ENCODE measurements around the gene TMED5.
"Not testable (repeated sequence)": the region's sequence is repeated elsewhere in the genome, so short reads cannot be mapped to it uniquely, and the experiment has no call there.

Gene TMED5

DNA sequence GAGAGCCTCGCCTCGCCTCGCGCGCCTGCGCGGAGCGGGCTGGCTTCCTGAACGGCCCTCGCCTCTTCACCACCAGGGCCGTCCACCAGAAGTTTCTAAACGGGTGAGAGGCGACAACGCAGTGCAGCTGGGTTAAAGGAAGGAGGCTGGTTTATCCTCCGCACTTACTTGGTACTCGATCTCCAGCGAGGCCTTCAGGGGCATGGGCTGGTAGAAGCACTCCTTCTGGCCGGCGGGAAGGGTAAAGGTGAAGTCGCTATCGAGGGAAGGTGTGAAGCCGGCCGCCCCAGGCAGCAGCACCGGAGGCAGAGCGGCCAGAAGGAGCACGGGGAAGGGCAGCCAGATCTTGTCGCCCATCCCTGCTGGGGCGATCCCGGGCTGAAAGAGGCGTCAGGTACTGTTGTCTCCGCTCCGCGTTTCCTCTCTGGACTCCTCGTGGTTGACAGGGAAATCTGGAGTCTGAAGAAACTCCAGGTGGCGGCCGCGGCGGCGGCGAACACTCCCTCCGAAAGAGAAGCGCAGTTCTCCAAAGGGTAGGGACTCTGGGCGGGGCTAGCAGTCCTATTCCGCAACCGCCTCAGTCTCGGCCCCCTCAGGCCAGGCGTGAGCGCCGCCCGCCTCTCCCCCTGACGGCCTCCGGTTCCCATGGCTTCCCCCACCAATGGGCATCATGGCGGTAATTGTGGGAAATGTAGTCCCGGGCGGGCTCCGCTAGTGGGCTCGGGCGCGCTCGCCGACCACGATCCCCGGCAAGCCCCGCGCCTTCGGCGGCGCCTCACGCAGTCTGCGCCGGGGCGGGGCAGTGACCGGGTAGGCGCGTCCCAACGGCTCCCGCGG is at the start of gene TMED5:
TSS of gene TMED5 (minus strand) at position 528 of the 837 bp plus-strand sequence. CDS start at position 357, 171 bp downstream.
- peak; percentile 98 for DNase-seq (ENCODE audit: low spot score)

DNA sequence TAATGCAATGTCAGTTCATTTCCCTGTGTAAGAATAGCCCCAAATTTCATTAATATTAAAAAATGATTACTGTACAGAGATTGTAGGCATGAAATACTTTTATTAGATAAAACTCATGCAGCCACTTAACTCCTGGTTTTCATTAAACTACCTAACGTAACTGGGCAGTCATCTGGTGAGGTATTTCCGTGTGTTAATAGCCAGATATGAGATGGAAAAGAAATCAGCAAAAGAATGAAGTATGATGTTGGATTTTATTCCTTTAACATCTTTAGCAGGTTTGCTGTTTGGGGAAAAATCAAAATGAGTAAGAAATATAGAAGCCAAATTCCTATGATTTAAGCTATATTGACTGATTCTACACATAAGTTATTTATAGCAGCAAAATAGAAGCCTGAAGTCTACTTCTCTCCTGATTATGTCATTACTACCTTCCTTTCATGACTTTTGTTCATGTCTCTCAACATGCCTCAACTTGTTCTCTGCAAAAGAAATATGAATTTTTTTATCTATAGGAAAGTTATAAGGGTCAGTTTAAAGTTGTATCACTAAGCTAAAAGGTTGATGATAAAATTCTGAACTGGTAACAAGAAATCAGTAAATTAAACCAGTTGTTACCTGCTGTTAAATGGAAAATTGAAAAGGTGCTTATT is 42.9 kb upstream of the TMED5 start:
- no peak for DNase-seq (ENCODE audit: low spot score)

DNA sequence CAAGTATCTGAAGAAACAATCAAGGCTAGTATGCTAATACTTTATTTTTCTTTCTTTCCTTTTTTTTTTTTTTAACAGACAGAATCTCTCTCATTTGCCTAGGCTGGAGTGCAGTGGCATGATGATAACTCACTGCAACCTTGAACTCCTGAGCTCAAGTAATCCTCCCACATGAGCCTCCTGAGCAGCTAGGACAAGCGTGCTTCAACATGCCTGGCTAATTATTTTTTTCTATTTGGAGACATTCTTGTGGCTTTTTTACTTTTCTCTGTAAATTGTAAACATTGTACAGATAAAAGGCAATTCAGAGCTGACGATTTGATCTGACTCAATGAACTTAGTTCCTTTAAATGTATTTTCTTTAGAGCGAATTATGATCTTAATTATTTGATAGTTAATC is 41.7 kb upstream of the TMED5 start:
- DNase-seq (ENCODE audit: low spot score), result peak; percentile 6

DNA sequence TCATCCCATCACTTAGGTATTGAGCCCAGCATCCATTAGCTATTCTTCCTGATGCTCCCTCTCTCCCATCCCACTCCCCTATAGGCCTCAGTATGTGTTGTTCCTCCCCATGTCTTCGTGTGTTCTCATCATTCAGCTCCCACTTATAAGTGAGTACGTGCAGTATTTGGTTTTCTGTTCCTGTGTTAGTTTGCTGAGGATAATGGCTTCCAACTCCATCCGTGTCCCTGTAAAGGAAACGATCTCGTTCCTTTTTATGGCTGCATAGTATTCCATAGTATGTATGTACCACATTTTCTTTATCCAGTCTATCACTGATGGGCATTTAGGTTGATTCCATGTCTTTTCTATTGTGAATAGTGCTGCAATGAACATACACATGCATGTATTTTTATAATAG is 40.5 kb upstream of the TMED5 start:
- not testable (repeated sequence) for DNase-seq (ENCODE audit: low spot score)

DNA sequence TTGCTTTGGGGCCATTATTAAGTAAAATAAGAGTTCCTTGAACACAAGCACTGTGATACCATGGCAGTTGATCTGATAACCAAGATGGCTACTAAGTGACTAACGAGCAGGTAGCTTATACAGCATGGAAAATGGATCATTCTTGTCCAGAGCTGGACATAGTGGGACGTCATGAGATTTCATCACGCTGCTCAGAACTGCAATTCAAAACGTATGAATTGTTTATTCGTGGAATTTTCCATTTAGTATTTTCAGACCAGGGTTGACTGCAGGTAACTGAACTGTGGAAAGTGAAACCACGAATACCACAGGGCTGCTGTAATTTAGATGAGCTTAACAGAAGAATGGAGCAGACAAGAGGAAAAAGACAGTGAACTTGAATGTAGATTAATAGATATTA is 39.2 kb upstream of the TMED5 start:
- DNase-seq (ENCODE audit: low spot score), result no peak

DNA sequence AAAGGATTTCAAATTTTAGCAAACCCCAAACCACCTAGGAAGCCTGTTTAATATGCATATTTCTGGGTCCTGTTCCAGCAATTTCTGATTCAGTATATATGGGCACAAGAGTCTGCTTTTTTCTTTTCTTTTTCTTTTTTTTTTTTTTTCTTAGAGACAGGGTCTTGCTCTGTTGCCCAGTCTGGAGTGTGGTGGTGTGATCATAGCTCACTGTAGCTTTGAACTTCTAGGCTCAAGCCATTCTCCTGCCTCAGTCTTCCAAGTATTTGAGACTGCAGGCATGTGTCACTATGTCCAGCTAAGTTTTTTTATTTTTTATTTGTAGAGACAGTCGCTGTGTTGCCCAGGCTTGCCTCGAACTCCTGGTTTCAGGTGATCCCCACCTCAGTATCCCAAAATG is 35.1 kb upstream of the TMED5 start:
- no peak for DNase-seq (ENCODE audit: low spot score)

DNA sequence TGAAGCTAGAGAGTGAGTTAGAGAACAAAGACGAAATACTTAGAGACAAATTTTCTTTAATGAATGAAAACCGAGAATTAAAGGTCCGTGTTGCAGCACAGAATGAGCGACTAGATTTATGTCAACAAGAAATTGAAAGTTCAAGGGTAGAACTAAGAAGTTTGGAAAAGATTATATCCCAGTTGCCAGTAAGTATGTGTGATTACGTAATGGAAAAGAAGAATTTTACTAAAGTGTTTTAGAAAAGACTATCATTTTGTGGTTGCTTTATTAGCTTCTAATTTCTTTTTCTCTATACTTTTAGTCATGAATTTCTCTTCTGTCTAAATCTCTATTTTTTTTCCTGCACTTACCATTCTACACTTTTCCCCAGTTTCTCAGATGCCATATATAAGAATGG is 27.0 kb upstream of the TMED5 start:
- DNase-seq (ENCODE audit: low spot score), result no peak

DNA sequence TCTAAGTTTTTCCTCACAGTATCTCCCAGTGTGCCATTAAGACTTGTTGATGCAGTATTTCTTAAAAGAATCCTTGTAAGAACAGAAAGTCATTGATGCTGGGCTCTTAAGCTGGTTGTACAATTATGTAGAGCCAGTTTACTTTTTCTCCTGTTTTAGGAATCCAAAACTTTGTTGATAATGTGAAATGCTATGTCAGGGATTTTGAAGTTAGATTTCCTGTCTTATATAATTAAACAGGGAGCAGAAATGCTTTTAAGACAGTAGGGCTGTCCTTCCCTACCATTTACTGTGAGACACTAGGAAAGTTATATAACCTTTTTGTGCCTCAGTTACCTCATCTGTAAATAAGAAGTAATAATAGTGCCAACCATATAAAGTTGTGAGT is 26.3 kb upstream of the TMED5 start:
- no peak for DNase-seq (ENCODE audit: low spot score)

DNA sequence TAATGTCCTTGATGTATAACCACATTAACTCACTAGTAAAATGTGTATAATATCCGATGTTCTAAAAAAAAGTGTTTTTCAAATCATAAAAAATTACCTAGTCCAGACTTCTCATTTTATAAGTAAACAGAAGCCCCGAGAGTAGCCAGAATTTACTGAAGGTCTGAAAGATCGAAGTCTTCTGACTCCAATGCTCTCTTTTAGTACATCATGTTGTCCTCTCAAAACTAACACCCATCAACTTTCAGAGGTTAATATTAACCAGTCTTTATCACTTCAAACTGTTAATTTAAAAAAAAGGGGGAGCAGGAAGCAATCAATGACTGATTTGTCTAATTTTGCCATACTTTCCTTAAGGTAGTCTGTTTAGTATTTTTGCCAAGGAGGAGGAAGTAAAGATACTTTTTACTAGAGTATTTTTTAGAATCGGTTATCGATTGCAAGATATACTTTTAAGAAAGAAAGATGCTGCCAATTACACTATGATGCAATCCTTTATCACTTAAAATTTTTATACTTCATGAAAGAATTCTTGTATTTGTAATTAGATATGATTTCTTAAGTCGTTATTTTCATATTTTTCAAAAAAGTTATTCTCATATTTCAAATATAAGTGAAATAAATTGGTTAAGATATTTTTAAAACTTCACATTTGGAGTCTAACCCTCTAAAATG is 25.8 kb upstream of the TMED5 start:
- DNase-seq (ENCODE audit: low spot score), result no peak

DNA sequence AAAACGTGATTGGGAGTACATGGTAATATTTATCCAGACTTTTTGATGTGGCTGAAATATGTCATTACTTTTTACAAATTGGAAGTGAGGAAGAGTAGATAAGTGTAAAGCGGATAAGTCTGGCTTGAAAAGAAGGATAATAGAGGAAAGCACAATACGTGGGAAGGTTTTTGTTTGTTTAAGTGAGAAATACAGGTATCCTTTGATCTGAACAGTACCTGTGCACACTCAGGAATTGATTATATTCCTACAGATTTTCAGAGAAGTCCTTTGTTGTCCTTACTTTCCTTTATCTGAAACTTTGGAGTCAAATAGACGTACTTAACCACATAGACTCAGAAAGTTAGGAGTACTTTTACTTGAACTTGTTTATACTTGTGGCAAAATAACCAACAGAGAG is 20.5 kb upstream of the TMED5 start:
- DNase-seq (ENCODE audit: low spot score), result no peak

DNA sequence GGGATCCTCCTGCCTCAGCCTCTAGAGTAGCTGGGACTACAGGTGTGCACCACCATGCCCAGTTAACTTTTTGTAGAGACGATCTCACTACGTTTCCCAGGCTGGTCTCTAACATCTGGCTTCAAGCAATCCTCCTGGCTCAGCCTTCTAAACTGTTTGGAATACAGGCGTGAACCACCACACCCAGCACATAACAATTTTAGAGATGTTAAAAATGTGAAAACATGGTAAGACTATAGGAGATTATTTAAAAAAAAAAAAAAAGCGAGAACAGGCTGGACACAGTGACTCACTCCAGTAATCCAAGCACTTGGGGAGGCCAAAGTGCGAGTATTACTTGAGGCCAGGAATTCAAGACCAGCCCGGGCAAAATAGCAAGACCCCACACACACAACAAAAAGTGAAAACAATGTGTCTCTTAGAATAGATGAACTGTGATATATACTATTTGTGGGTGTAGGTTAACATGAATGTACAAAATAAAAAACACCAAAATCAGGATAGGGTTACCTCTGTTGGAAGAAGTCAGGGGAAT is 19.9 kb upstream of the TMED5 start:
- DNase-seq (ENCODE audit: low spot score), result no peak

DNA sequence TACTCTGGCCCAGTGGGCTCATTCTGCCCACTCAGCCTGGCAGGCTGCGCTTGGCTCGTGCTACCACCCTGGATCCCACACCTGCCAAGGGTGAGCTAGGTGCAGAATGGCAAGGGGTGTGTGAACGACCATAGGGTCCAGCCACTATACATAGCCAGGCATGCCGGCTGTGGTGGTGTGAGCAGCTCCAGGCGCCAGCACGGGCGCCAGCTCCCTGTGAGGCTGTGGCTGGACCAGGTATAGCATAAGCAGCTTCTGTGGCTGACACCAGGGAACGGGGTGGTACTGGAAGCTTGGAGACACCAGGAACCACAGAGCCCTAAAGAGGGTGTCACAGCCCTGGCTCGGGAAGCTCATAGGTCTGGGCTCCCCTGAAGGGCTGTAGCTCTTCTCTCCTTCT is 18.9 kb upstream of the TMED5 start:
- DNase-seq (ENCODE audit: low spot score), result no peak

DNA sequence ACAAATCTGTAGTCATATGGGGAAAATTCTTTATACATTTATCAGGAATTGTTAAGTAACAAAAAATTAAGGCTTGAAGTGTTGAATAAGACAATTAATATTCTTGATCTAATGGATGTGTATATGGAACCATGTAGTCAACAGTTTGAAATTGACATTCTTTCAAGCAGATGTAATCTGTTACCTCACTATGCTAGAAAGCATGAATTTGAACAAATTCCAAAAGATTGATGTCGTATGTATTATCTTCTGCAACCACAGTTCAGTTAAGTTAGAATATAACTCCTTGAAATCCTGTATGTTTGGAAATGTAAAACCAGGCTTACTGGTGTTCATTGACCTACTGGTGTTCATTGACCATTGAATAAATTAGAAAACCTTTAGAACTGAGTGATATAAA is 16.4 kb upstream of the TMED5 start:
- DNase-seq (ENCODE audit: low spot score), result no peak

DNA sequence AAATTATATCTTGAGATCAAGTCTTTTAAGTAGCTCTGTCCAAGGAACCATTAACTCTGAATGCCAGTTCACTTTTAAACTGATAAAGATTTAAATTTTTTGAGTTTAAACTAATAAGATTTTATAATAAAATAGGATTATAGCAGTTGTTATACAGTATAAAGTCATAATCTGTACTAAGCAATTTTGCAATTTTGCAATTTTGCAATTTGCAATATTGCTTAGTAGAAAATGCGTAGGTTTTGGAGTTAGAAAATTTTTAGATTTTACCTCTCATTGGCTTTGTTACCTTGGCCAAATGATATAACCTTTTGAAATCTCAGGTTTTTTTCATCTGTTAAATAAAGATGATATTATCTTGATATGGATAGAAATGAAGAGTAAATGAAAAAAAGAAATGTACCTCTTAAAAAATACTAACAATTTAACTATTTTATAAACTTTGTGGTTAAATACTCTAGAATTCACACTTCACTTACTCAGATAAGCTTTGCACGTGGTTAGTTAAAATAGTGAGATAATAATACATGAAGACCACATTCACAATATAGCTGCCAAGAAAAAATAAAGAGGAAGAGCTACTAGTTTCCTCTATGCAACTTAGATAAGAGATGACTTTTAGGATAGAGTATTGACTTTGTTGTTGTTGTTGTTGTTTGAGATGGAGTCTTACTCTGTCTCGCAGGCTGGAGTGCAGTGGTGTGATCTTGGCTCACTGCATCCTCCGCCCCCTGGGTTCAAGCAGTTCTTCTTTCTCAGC is 14.2 kb upstream of the TMED5 start:
- no peak for DNase-seq (ENCODE audit: low spot score)

DNA sequence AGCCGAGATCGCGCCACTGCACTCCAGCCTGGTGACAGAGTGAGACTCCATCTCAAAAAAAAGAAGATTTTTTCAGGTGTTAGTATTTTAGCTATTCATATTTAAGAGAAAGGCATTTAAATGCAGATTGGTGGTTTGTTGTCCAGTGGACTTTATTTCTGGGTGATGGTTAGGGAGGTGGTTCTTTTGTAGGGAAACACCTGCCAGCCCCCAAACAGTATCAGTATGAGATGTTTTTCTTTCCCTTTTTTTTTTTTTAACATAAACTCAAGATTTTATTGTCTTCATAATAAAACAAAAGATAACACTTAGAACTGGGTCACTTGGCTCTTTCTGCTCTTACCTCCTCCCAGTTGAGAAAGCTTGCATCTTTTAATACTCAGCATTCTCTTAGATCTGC is 10.2 kb upstream of the TMED5 start:
- DNase-seq (ENCODE audit: low spot score), result no peak

DNA sequence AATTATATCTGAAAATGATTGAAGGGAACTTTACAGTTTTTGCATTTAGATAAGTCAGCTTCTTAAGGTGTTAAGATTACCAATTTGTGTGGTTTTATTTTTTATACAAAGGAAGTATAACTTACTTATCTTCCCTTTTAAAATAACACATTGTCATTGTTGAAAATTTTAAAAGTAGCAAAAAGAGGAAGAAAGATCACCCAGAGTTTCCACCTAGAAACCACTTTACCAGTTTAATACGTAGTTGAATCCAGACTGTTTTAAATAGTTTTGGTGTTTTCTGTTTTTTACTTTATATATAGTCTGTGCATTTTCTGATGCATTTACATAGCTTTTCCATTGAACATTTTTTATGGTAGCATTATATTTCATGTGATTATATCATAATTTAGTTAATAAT is 6.5 kb upstream of the TMED5 start:
- no peak for DNase-seq (ENCODE audit: low spot score)

DNA sequence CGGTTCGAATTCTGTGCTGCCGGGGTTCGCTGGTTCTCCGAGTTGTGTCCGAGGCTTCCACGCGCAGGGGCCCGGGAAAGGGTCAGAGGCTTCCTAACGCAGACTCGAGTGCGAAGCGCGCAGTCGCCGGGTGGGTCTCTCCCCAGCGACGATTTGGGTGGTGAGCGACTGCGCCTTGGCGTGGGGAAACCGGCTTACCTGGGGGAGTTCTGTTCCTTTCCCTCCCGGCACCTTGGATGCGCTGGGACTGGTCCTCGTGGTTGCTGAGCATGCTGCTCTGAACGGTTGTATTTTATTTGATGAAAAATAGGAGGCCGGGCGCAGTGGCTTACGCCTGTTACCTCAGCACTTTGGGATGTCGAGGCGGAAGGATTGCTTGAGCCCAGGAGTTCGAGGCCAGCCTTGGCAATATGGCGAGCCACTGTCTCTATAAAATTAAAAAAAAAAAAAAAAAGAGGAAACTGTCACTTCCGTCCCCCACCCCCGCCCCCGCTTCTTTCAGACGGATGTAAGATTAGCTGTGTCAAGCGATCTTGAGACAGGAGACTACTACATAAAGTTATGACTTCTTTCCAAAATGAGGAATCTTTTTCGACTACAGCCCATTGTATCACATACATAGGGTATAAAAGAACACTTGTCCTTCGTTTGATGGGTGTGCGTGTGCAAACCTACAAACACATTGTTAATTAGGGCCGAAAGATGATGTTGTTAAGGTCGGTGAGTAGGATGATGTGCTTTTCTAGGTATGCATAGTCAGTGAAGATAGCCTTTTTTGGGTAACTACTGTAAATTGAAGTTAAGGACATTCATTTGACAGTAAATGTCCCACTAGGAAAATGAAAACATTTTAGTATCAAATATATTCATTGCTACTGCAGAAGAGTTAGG is 755 bp upstream of the TMED5 start, which contains the start of gene CCDC18:
TSS of gene CCDC18 (plus strand) at position 2 of the 891 bp plus-strand sequence. CDS start 2,638 bp downstream, outside the sequence.
- DNase-seq (ENCODE audit: low spot score), result peak; percentile 33

DNA sequence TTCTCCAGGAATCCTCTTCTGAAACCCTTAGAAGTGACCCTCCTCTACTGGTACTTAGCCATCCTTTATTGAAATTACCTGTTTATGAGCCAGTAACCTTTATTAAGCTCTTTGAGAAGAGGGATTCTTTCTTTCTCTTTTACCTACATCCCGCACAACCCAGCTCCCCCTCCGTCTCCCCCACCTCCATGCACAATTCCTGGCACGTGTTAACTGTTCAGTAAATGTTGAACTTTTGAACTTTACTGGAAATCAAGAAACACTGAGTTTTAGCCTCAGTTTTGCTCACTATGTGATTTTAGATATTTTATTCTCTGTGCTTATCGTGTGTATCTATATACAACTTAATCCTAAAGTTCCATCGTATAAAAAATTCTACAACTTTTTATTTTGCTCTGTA is 1.8 kb downstream of the TMED5 start:
- DNase-seq (ENCODE audit: low spot score), result no peak

DNA sequence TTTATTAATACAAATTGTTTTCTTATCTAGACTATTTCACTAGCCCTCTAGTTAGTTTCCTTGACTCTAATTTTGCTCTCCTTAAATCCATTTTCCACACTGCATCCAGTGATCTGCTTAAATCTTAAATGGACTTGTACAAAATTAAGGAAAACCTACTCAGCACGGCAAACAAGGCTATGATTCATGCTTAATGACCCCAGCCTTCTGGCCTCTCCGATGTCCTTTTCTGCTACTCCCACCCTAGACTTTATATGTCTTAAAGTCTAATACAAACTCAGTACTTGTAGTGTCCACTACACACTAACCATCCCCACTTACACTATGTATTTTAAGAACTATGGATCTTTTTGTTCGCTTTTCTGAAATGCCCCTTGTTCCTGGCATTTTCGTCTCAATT is 2.2 kb downstream of the TMED5 start:
- no peak for DNase-seq (ENCODE audit: low spot score)

DNA sequence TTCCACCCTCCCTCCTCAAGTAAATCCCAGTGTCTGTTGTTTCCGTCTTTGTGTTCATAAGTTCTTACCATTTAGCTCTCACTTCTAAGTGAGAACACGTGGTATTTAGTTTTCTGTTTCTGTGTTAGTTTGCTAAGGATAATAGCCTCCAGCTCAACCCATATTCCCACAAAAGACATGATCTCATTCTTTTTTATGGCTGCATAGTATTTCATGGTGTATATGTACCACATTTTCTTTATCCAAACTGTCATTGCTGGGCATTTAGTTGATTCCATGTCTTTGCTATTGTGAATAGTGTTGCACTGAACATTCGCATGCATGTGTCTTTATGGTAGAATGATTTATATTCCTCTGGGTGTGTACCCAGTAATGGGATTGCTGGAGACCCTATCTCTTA is 5.6 kb downstream of the TMED5 start:
- DNase-seq (ENCODE audit: low spot score), result not testable (repeated sequence)

DNA sequence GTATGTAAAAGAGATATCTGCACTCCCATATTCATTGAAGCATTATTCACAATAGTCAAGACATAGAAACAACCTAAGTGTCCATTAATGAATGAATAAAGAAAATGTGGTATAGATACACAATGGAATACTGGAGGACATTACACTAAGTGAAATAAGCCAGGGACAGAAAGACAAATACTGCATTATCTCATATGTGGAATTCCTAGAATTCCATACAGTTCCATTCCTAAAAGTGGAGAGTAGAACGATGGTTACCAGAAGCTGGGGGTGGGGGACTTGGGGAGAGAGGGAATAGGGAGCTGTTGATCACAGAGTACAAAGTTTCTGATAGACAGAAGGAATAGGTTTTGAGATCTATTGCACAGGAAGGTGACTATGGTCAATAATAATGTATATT is 7.4 kb downstream of the TMED5 start:
- DNase-seq (ENCODE audit: low spot score), result no peak

All from LoVo (cell line).